GM12891 (cell line): ENCODE data around the gene CALML3.

Experiments used
- POLR2A ChIP-seq: IDR thresholded peaks from 2 replicates; pipeline ENCODE4 v1.6.1; 2011; ENCODE audit warnings: low read depth, low read length, control low read depth
- POLR2AphosphoS5 ChIP-seq: IDR thresholded peaks from 2 replicates; pipeline ENCODE4 v1.6.1; 2011; ENCODE audit warnings: low read depth, low read length, control low read depth
- TAF1 ChIP-seq: IDR thresholded peaks from 2 replicates; pipeline ENCODE4 v1.6.1; 2011; ENCODE audit warnings: low read depth, low read length, control low read depth

GRCh38 chr10:5575144-5575481 is 50.4 kb downstream of the CALML3 start:
- no peak for TF ChIP-seq POLR2AphosphoS5
- no peak for TF ChIP-seq POLR2A
- TF ChIP-seq TAF1, result no peak
